ENCODE measurements around the gene ZNF225. TPM values are rescaled to one million over a fixed set of nuclear protein-coding genes. Genes with fewer than 3 reads are reported as not detected.

ZNF225 gene
- total RNA-seq, 1 donor from 2014 or later: 3.7 TPM

DNA sequence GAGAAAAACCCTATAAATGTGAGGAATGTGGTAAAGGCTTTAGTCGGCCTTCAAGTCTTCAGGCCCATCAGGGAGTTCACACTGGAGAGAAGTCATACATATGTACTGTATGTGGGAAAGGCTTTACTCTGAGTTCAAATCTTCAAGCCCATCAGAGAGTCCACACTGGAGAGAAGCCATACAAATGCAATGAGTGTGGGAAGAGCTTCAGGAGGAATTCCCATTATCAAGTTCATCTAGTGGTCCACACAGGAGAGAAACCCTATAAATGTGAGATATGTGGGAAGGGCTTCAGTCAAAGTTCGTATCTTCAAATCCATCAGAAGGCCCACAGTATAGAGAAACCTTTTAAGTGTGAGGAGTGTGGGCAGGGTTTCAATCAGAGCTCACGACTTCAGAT lies 63.4 kb downstream of the ZNF225 start:
- no peak overlapping the region for H3K27ac ChIP-seq
- no peak overlapping the region for H3K4me3 ChIP-seq
- no peak for TF ChIP-seq POLR2AphosphoS5 (IDR thresholded peaks at IDR 0.05; ENCODE audit: insufficient read depth in 1 of 2, low read depth in 1 of 2)
- TF ChIP-seq CTCF (IDR thresholded peaks at IDR 0.05): no peak
- no peak for TF ChIP-seq POLR2A (IDR thresholded peaks at IDR 0.05)
- no peaks in the 10 kb centered on the region for H3K27me3 ChIP-seq
- intact Hi-C loops (cut with DNase I): no loop called here
- peaks cover 20 to 62% of the 10 kb centered on the region in 2 donors for H3K36me3 ChIP-seq
- peaks cover 76% of the 10 kb centered on the region for H3K9me3 ChIP-seq
- no peak for DNase-seq (ENCODE audit: extremely low spot score in 2 of 2)
- H3K4me1 ChIP-seq: no peaks in the 10 kb centered on the region

- Histone ChIP-seq H3K27me3 (no peaks in the 10 kb centered on the region), H3K36me3 (peaks cover 0 to 18% of the 10 kb centered on the region in 2 donors), H3K9me3 (peaks cover 41% of the 10 kb centered on the region), H3K4me3 (no peak overlapping the region), H3K4me1 (no peaks in the 10 kb centered on the region), H3K27ac (no peak overlapping the region)
- no peak for DNase-seq (ENCODE audit: extremely low spot score in 2 of 2)
- intact Hi-C loops (cut with DNase I): no loop called here
- TF ChIP-seq POLR2A (IDR thresholded peaks at IDR 0.05) (no peak), CTCF (IDR thresholded peaks at IDR 0.05) (no peak), POLR2AphosphoS5 (IDR thresholded peaks at IDR 0.05; ENCODE audit: insufficient read depth in 1 of 2, low read depth in 1 of 2) (no peak)
Observed at GRCh38 chr19:44180968-44181367, 67.8 kb downstream of the ZNF225 start.

DNA sequence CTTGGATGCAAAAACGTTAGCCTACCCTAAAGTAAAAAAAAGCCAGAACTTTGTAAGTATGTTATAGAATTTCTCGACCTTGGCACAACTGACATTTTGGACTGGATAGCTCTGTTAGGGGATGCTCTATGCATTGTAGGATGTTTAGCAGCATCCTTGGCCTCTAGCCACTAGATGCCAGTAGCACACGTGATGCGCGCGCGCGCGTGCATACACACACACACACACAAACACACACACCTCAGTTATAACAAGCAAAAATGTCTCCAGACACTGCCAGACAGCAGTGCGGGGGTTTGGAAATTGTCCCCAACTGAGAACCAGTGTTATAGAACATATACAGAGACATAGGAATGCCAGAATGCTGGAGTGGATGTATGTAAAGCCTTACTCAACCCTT lies 68.9 kb downstream of the ZNF225 start:
- no peak for TF ChIP-seq POLR2A (IDR thresholded peaks at IDR 0.05)
- TF ChIP-seq POLR2AphosphoS5 (IDR thresholded peaks at IDR 0.05; ENCODE audit: insufficient read depth in 1 of 2, low read depth in 1 of 2): no peak
- TF ChIP-seq CTCF (IDR thresholded peaks at IDR 0.05): no peak
- no peak overlapping the region for H3K27ac ChIP-seq
- H3K4me1 ChIP-seq: no peaks in the 10 kb centered on the region
- no peak for DNase-seq (ENCODE audit: extremely low spot score in 2 of 2)
- H3K9me3 ChIP-seq: peaks cover 29% of the 10 kb centered on the region
- no peaks in the 10 kb centered on the region for H3K27me3 ChIP-seq
- peaks cover 0 to 6% of the 10 kb centered on the region in 2 donors for H3K36me3 ChIP-seq
- intact Hi-C loops (cut with DNase I): no loop called here
- H3K4me3 ChIP-seq: no peak overlapping the region

Small RNA genes lying within 50 kb of the gene (small RNA-seq; reads per million reads assigned to genes)
- gene RNU6-902P: not detected

Other genes starting within 250 kb of the ZNF225 start
- 0.49 TPM for gene ZNF404, start 229.4 kb upstream of the ZNF225 start, total RNA-seq
- 8.8 TPM for gene ZNF45, start 178.1 kb upstream of the ZNF225 start, total RNA-seq
- gene ZNF221, start 162.2 kb upstream of the ZNF225 start, total RNA-seq: 2.7 TPM
- gene ZNF155, start 129.2 kb upstream of the ZNF225 start, total RNA-seq: 8.3 TPM
- 2.0 TPM for gene ZNF230, start 110.4 kb upstream of the ZNF225 start, total RNA-seq
- gene ZNF222, start 88.0 kb upstream of the ZNF225 start, total RNA-seq: 1.7 TPM
- 17.7 TPM for gene ZNF223, start 61.4 kb upstream of the ZNF225 start, total RNA-seq
- 2.2 TPM for gene ZNF284, start 41.2 kb upstream of the ZNF225 start, total RNA-seq
- gene ZNF224, start 19.0 kb upstream of the ZNF225 start, total RNA-seq: 11.8 TPM
- gene ZNF234, start 28.2 kb downstream of the ZNF225 start, total RNA-seq: 11.3 TPM
- gene ZNF226, start 51.7 kb downstream of the ZNF225 start, total RNA-seq: 11.8 TPM
- 14.2 TPM for gene ZNF227, start 99.1 kb downstream of the ZNF225 start, total RNA-seq
- not detected for gene ZNF233, start 146.5 kb downstream of the ZNF225 start, total RNA-seq
- gene ZNF235, start 191.6 kb downstream of the ZNF225 start, total RNA-seq: 5.9 TPM
- 9.6 TPM for gene ZNF112, start 243.3 kb downstream of the ZNF225 start, total RNA-seq